Measurements from ENCODE around the gene BCAR3. TPM values are rescaled to one million over a fixed set of nuclear protein-coding genes. Genes with fewer than 3 reads are reported as not detected.
A peak's percentile ranks its signal among the peaks of the same experiment; 100 is the strongest.
"Not testable (repeated sequence)": the region's sequence is repeated elsewhere in the genome, so short reads cannot be mapped to it uniquely, and the experiment has no call there.

BCAR3 gene
- total RNA-seq, 1 donor from 2014 or later, result 16.8 TPM

DNA sequence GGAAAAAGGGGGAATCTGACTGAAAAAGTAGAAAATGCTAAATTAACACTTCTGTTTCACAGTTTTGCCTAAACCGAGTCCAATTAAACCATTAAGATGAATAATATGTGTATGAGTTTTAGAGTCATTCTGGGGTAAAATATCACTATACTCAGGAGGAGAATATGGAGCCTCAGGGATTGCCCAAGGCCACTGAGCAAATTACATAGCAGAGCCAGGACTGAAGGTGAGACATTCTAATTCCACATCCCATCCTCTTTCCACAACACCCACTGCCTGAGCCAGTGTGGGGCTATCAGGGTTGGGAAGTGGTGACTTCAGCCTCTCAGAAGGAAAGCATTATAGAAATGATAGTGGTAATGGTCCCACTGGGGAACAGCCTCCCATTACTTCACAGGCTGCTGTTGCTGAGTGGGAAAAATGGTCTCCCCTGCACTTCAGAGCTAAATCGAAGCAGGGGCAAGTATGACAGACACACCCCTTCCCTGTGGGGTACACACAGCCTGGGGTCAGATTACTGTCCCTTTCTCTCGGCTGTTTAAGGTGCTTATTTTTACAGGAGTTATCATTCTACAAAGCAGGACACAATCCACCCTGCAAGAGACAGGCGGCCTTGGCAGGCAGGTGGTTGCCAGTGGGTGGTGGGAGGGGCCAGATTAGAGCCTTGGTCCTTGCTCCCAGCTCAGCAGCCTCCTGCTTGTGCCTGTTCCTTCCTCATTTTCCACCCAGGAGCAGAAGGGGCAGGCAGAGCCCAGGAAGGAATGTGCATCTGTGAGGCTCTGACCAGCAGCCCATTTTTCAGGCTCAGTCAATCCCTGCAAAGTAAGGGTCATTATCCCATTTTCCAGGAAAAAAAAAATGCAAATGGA is 9.5 kb upstream of the BCAR3 start:
- DNase-seq (ENCODE audit: low spot score) (no peak), ATAC-seq (peak; percentile 24)

DNA sequence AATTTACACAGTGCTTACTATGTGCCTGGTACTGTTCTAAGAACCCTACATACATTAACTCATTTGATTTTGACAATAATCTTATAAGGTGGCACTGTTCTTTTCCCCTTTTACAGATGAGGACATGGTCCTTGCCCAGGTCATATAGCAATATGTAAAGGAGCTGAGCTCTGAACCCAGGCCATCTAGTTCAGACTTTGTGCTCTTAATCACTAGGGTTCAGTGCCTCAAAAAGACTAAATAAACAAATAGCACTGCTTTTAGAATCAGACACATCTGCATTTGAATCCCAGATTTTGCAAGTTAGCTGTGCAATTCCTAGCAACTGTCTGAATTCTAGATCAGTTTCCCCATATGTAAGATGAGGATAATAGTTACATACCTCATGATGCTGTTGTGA is 8.7 kb upstream of the BCAR3 start:
- ATAC-seq, result no peak
- no peak for DNase-seq (ENCODE audit: low spot score)

DNA sequence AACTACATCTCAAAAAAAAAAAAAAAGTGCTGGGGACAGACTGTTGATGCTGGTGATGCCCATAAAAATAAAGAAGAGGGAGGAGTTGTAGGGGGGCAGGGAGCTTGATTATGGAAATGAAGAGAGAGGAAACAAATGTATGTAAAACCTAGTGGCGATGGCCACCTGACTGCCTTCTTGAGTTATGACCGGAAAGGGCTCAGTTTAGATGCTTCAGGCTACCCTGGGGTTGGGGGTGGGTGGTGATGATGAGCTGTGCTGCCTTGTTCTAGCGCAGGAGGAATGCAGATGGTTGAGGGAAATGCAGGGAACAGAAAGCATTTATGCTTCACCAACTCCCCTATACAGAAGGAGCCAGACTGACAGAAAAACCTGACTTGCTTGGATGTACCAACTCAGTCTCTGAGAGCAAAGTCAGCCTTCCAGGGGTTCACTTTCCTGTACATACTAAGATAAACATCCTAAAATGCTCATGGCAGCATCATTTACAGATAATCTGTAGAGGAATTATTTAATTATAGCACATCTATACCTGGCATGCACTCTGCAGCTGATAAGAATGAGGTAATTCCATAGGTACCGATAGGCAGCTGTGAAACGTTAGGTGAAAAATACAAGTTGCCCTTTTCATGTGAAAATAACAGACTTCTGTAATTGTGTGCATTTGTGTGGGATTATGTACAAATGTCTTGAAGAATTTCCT is 8.0 kb upstream of the BCAR3 start:
- no peak for ATAC-seq
- DNase-seq (ENCODE audit: low spot score), result no peak

DNA sequence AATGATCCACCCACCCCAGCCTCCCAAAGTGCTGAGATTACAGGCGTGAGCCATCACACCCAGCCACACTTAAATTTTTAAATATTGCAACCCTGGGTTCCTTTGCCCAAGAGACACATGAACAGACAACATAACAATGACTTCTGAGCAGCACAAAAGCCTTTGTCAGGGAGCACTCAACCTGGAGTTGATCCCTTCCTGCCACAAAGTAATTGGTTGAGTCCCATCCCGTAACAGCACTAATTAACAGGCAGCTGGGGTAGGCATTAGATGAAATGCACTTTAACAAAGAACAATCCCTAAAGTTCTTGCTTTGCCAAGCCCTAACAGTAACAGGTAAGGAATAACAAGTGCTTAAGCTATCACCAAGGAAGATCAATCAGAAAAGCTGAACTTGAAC is 5.9 kb upstream of the BCAR3 start:
- DNase-seq (ENCODE audit: low spot score) (no peak), ATAC-seq (no peak)

DNA sequence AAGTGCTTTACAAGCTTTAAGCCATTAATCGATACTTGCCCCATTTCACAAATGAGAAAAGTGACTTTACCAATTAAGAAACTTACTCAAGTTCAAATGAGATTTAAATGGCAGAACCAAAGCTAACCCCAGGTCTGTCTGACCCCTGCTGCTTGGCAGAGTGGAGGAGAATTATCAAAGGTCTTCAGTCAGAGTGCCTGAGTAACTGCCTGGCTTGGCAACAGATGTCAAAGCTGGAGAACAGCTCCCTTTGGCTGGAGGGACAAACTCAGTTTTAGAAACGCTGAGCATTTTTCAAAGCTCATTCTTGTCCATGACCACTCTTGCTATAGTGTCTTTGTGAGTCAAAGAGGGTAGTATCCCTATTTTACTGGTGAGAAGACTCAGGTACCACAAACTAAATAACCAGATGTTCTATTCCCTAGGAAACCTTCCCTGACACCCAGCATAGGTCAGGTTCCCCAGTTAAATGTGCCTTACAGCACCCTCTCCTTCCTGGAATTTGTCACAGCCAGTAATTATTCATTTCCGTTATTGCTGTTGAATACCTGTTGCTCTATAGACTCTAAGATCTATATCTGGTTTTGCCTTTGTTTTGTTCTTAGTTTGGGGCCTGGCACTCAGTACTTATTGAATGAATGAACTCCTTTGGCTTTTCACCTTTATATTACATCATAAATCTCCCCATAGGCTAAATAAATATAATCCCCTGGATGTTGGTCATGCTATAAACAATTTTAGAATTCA is 5.0 kb upstream of the BCAR3 start:
- ATAC-seq (peak; percentile 59), DNase-seq (ENCODE audit: low spot score) (no peak)

DNA sequence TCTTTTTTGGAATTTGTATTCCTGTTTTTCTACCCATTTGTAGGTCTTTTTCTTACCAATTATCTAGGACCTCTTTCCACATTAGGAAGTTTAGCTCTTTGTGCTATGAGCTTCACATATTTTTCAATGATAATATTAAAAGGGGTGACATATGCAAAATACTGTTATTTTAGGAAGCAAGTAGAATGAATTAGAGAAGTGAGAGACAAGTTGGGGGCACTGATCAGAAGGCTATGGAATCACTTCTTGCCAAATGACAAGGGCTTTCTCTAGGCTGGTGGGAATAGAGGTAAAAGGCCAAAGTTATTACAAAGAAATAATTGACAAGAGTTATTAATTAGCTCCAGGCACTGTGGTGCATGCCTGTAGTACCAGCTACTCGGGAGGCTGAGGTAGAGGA is 4.3 kb upstream of the BCAR3 start:
- ATAC-seq (no peak), DNase-seq (ENCODE audit: low spot score) (no peak)

DNA sequence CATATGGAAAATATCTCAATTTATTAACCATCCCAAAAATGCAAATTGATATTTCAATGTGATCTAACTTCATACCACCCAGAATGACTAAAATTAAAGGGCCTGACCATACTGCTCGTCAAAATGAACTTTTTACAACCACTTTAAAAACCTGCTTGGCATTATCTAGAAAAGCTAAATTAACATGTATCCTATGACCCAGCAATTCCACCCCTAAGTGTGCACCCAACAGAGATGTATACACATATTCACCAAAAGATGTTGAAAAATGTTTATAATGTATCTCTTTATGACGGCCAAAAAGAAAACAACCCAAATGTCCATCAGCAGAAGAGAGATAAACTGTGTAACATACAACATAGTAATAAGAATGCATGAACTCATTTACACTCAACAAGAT is 1.6 kb upstream of the BCAR3 start:
- DNase-seq (ENCODE audit: low spot score) (no peak), ATAC-seq (no peak)

DNA sequence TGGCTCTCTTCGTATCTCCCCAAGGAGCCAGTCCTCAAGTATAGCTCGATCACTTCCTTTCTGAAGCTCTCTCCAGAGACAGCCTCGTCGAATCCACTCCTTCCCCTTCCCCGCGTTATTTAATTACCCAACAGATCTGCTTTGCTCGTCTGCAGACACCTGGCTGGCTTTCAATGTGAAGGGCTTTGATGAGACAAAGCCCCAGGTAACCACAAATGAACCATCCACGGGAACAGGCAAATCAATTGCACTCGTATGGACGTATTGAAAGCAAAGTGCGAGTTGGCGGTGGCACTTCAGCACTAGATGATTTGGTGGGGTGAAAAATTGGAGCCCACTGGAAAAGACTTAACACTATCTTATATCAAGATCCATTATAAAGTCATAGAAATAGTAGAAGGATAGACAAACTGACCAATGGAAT is 364 bp upstream of the BCAR3 start:
- DNase-seq (ENCODE audit: low spot score) (no peak), ATAC-seq (peak; percentile 5)

DNA sequence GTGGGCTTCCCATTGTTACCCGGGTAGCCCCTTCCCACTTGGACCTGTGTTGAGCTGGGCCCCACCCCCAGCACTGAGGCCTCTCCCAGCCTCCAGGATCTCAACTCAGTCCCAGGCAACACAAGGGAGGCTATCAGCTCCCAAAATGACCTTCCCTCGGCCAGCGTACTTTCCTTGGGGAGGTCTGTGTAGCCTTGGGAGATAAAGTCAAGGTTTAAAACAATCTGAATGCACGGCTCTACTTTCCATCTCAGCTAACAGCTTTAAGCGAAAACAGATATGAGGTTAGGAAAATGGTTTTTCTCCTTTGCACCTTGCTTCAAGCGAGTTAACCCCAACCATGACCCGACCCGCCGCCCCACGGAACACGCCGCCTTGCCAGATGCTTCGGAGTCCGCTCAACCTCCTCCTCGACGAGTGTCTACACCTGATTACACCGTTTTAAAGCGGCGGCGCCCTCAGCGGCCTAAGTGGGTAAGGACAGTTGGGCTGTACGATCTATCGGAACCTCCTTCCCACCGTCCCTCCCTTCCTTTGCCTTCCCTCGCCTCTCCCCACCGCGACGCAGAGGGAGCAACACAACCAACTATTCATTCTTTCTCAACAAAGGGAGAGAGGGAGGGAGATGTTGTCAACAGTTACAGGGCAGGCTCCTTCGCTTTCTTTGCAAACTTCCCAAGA is 1.1 kb downstream of the BCAR3 start:
- DNase-seq (ENCODE audit: low spot score) (peak; percentile 66), ATAC-seq (peak; percentile 86)

DNA sequence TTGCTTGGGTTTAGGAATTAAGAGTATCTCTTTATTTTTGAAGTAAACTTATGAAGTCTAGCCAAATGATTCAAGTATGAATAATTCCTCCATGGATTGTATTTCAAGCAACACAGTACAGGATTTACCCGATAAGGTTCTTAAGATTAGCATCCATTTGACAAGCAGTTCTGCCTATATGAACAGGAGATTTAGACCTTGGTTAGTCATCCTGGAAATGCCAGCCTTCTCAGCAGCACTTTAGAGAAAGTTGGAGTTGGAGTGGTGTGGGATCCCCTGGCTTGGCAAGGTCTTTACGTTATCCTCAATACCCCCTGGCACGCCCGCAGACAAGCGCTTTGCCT is 1.6 kb downstream of the BCAR3 start:
- ATAC-seq, result no peak
- no peak for DNase-seq (ENCODE audit: low spot score)

DNA sequence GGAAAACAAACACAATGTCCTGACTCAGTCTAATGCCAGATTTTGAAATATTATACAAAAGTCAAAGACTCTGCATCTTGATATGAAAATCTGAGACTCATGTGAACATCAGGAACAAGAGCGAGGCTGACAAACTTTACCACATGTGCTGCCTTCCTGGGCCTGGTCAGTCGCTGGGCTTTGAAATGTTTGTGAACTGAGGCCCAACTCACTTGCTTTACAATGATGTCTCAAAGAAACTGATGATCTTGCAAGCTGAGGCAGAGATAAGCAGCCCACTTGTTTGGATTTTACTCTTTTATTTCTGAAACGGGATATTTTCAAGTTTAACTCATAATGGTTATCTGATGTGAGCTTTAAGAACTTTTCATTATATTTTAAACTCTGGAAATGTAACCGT is 2.1 kb downstream of the BCAR3 start:
- no peak for DNase-seq (ENCODE audit: low spot score)
- ATAC-seq, result no peak

DNA sequence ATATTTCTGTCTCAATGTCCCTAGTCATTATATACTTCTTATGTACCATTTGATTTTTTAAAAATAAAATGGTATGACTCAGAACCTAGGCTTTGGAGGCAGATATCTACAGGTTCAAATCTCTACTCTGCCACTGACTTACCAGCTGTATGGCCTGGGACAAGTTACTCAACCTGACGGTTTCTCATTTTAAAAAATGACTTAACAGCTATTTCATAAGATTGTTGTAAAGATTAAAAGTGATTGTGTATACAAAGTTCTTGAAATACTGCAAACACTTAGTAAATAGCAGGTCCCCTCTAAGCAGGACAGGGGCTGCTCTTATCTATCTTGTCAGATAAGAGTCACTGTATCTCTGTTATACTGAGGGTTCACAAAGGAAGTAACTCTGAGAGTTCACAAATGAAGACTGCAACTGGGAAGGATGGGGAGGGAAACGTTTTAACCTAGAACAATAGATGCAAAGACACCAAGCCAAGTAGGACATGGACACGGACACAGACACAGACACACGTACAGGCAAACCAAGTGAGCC is 2.6 kb downstream of the BCAR3 start:
- no peak for DNase-seq (ENCODE audit: low spot score)
- ATAC-seq, result no peak

DNA sequence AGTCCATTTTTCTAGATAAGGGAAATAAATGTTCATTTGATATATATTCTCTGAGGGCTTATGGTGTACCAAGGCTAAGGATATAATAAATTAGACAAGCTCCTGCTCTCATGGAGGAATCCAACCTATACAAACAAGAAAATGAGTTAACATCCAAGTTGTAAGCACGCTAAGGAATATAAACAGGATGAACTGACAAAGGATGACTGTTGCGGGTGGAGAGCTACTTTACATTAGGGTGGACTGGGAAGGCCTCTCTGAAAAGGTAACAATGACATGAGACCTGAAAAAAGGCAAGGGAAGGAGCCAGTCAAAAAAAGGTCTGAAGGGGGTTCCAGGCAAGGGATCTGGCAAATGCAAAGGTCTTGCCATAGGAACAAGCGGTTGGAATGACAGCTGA is 3.1 kb downstream of the BCAR3 start:
- DNase-seq (ENCODE audit: low spot score), result no peak
- no peak for ATAC-seq

DNA sequence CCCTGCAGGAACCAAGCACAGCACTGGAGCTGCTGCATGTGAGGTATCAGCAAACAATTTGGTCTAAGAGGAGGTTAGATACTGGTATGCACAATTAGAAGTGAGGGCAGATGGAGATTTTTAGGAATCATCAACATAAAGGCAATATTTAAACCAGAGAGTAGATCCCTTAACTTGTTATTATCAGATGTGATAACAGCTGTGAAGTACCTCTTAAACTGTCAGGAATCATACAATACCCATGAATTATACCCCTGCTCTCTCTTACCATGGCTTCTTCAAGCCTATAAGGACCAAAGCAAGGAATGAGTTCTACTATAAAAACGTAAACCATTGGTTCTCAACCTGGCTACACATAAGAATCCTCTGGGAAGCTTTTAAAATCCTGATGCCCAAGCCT is 3.9 kb downstream of the BCAR3 start:
- no peak for DNase-seq (ENCODE audit: low spot score)
- ATAC-seq, result no peak

DNA sequence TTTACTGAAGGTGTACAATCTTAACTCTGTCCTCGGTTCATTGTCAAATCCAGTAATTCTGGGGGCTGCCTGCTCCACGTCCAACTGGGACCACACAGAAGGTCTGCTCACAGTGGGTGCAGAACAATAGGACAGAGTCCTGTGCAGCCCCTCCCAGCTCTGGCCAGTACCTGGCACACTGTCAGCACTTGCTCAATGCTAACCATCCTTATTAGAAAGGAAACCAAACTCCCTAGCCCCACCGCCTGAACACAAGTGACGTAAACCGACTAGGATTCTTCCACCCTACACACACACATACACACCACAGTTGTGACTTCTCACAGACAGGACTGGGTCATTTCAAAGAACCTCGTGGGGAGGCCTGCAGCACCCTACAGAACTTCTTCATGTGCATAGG is 5.2 kb downstream of the BCAR3 start:
- ATAC-seq, result no peak

DNA sequence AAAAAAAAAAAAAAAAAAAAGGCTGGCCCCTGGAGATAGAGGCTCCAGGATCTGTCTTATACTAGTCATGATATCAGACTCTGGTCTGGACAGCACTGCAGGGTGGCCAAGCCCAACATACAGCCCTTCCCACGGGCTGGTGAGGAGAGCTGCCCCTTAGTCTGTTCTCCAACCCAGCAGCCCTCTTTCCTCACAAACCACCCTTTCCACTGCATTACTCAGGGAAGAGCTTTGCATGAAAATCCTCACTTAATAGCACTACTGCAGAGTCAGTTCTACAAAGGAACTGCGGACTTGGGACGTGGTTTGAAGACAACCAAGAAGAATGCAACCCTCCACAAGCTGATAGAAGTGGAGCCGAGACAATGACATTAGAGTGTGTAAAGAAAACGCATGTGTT is 5.7 kb downstream of the BCAR3 start:
- no peak for DNase-seq (ENCODE audit: low spot score)
- ATAC-seq, result no peak

More for the DNA sequence above, 5.2 kb downstream of the BCAR3 start:
- DNase-seq (ENCODE audit: low spot score), result no peak

DNA sequence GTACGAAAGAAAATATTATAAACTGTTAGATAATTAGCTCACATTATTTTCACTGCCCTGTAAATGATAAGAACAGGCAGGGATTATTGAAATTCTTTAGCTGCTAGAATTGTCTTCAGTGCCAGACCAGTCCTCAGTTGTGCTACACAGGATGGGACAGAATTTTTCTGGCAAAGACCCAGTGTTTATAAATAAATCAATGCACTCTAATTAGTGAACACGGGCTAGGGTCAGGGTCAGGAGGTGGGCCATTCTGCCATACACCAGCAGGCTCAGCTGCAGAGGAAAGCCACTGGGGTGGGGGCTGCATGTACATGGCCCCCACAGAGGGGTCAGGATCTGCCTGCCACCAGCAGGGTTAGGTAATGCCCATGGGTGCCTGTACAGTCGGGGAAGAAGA is 6.4 kb downstream of the BCAR3 start:
- ATAC-seq (no peak), DNase-seq (ENCODE audit: low spot score) (no peak)

DNA sequence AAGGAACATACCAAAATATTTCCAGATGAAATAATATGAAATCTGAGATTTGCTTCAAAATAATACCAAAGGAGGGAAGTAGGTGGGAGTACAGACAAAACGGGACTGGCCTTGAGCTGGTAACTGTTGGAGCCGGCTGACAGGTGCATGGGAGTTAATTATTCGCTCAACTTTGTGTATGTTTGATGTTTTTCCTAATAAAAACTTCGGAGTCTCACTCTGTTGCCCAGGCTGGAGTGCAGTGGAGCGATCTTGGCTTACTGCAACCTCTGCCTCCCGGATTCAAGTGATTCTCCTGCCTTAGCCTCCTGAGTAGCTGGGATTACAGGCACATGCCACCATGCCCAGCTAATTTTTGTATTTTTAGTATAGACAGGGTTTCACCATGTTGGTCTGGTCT is 7.6 kb downstream of the BCAR3 start:
- not testable (repeated sequence) for ATAC-seq

DNA sequence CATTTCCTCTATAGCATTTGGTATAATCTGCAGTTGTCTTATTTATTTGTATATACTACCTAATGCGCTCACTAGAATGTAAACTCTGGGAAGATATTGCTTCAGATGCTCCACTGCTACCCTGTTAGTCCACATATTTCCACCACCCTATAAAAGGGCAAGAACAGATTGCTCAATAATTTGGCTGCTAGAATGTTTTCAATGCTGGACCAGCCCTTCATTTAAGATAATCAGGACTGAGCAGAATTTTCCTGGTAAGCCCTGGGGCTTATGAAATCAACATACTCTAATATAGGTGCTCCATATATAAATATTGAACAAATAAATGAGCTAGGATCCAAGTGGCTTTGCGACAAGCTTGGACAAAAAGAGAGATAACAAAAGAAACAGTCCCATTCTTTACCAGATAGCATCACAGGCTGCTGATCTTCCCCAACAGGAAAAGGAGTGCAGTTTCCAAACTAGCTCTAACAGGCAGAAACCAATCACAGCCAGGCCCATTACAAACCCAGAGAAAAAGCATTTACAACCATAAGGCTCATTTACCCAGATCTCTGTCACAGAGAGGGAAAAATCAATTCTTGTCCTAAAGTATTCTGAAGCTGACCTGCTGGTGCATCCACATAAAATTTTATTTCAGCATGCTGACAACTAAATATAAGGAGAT is 8.3 kb downstream of the BCAR3 start:
- ATAC-seq (peak; percentile 68), DNase-seq (ENCODE audit: low spot score) (no peak)

More for the DNA sequence above, 7.6 kb downstream of the BCAR3 start:
- not testable (repeated sequence) for DNase-seq (ENCODE audit: low spot score)

DNA sequence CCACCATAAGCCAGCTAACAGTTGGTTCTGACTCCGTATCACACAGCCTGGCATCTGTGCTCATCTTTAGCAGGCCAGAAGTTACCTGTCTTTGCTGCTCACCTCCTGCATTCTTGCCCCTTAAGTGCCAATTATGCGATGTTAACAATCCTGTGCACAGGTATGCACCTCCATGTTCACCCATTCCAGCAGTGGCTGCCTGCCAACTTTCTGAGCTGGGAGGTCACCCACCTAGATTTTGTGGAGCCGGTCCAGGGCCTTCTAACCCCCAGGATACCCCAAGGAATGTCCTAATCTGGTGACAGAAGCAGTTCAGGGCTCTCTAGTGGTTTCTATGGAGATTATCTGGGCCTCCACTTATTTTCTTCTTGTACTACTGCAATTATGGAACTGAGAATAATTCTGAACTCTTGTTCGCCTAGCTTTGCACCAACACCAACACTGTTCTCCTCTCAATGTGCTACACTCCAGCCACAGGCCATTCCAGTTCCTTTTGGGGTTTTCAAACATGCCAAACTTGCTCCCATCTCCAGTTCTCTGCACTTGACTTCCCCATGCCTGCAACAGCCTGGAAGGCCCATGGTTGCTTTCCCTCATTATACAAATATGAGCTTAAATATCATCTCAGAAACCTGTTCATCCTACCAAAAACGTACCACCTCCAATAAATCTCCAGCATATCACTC is 9.0 kb downstream of the BCAR3 start:
- DNase-seq (ENCODE audit: low spot score) (no peak), ATAC-seq (peak; percentile 20)
